ENCODE data around the gene DPH3.

DPH3 gene

DNA sequence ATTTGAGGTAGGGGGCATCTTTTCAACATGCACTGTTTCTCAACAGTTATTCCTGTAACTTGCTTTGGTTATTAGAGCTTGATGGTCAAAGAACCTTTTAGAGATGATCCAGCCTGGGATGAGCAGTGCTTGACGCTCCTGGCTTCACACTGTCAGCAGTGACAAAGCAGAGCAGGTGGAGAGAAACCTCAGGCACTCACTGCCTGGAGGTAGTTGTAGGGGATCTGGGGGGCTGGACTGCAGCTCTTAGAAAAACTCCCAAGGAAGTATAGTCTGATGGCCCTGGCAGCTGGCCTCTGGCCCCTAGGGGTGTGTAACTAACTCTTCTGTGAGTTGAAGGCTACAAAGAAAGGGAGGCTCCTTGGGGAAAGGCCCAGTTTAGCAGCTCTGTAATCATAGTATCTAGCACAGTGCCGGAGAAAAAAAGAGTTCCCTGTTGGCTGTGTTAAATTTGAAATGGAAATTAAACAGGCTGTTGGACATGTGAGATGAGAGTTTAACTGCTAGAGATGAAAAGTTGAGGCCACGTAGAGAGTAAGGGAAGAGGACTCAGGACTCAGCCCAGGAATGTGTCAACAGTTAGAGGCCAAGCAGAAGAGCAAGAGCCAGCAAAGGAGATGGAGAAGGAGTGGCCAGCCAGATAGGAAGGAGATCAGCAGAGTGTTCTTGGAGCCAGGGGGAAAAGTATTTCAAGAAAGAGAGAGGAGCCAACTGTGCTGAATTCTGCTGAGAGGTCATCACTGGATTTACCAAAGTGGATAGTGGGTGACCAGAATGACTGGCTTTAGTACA lies 14.5 kb upstream of the DPH3 start:
- ChIA-PET POLR2A (no interaction called here), CTCF (interaction anchor here (1.2 to 10.9 kb wide), 4 partner anchors 11 to 275 kb away, joined by 4 to 81 read pairs (median 24); partner anchors contain the start of genes DPH3 and OXNAD1)
- DNase-seq (ENCODE audit: low read depth, low spot score), result no peak
- no peak for TF ChIP-seq CTCF (IDR thresholded peaks at IDR 0.05; ENCODE audit: insufficient read depth, low read length, missing control alignments)
- no peak overlapping the region for H3K4me3 ChIP-seq (ENCODE audit: low read depth, low read length)

DNA sequence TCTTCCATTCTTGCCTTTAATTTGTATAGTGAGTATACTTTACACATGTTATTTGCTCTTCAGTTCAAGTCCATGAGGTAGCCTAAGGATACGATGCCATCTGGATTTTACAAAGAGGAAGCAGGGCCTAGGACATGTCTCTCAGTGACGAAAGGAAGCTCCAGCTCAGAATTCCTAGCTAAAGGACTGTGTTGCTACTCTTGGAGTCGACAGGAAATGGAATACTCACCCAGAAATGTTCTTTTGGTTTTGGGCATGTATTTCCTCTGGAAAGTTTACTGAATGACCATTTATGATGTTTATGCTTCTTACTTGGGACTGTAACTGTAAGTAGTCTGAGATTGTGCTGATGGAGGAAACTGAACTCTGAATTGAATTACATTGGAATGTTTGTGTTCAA lies 12.7 kb upstream of the DPH3 start:
- no peak for DNase-seq (ENCODE audit: low read depth, low spot score)
- no peak for TF ChIP-seq CTCF (IDR thresholded peaks at IDR 0.05; ENCODE audit: insufficient read depth, low read length, missing control alignments)
- CTCF ChIA-PET, result interaction anchor here (1.5 to 10.9 kb wide), 5 partner anchors 10 to 273 kb away, joined by 5 to 81 read pairs (median 13); partner anchors contain the start of genes DPH3 and OXNAD1
- H3K4me3 ChIP-seq (ENCODE audit: low read depth, low read length), result no peak overlapping the region
- POLR2A ChIA-PET, result no interaction called here

- H3K4me3 ChIP-seq (ENCODE audit: low read depth, low read length), result no peak overlapping the region
- TF ChIP-seq CTCF (IDR thresholded peaks at IDR 0.05; ENCODE audit: insufficient read depth, low read length, missing control alignments), result no peak
- ChIA-PET CTCF (interaction anchor here (1.0 to 1.9 kb wide), 4 partner anchors 8 to 277 kb away, joined by 3 to 9 read pairs (median 4); partner anchors contain the start of gene OXNAD1), POLR2A (no interaction called here)
- DNase-seq (ENCODE audit: low read depth, low spot score), result no peak
Measured at GRCh38 chr3:16273867-16274266, 9.1 kb upstream of the DPH3 start.

DNA sequence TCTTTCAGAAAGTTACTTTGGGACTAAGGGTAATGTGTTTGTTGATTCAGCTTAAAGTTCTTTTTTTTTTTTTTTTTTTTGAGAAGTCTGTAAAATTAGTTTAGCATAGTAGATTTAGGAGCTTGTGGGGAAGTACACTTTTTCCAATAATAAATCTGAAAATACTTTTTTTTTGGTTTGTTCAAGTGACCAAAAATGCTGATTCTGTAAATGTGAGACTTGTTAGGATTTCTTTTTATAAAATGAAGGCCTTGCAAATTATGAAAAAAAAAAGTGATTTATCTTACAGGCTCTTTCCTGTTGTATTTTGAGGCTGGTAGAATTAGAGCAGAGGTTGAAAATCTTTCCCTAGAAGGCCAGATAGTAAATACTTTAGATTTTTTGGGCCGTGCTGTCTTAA lies 7.8 kb upstream of the DPH3 start:
- ChIA-PET POLR2A (no interaction called here), CTCF (interaction anchor here (0.7 to 2.4 kb wide), 6 partner anchors 16 to 315 kb away, joined by 3 to 8 read pairs (median 5); no protein-coding TSS in a partner anchor)
- no peak for TF ChIP-seq CTCF (IDR thresholded peaks at IDR 0.05; ENCODE audit: insufficient read depth, low read length, missing control alignments)
- no peak for DNase-seq (ENCODE audit: low read depth, low spot score)
- no peak overlapping the region for H3K4me3 ChIP-seq (ENCODE audit: low read depth, low read length)

DNA sequence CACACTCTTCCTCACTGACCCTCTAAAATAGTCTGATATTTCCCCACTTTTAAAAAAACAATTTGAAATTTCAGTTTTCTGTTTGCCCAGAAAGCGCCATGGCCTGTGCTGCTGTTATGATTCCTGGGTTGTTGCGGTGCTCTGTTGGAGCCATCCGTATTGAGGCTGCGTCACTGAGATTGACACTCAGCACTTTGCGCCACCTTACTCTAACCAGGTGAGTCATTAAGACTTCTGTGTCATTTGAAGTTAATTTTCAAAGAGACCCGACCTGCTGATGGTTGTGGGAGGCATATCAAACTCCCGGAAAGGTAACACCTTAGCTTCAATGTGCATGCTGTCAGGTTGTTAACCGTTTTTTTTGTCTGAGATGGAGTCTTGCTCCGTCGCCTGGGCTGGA lies 6.1 kb upstream of the DPH3 start:
- no peak for TF ChIP-seq CTCF (IDR thresholded peaks at IDR 0.05; ENCODE audit: insufficient read depth, low read length, missing control alignments)
- ChIA-PET POLR2A (no interaction called here), CTCF (interaction anchor here (0.6 to 7.7 kb wide), 7 partner anchors 11 to 447 kb away, joined by 3 to 135 read pairs (median 50); no protein-coding TSS in a partner anchor)

DNA sequence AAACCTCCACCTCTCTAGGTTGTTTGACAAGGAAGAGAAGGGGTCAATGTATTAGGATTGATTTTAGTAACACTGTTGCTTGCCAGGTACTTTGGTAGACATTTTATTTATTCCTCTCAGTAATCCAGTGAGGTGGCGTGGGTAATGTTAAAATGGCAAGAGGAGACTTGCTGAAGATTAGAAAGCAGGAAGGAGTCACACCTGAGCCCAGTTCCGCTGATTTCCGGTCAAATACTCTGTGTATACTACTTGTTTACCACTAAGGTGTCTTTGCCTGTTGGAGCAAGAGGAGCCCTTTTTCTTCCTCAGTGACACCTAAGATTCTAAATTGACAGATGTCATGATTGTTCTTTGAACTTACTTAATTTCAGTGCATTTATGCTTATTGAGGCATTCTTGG lies 2.0 kb upstream of the DPH3 start:
- CTCF ChIA-PET, result interaction anchor here (2.1 to 7.7 kb wide), 9 partner anchors 8 to 290 kb away, joined by 5 to 135 read pairs (median 12); no protein-coding TSS in a partner anchor
- POLR2A ChIA-PET, result no interaction called here
- TF ChIP-seq CTCF (IDR thresholded peaks at IDR 0.05; ENCODE audit: insufficient read depth, low read length, missing control alignments), result no peak
- DNase-seq (ENCODE audit: low read depth, low spot score), result no peak
- no peak overlapping the region for H3K4me3 ChIP-seq (ENCODE audit: low read depth, low read length)

More for the DNA sequence above, 6.1 kb upstream of the DPH3 start:
- no peak overlapping the region for H3K4me3 ChIP-seq (ENCODE audit: low read depth, low read length)
- DNase-seq (ENCODE audit: low read depth, low spot score), result no peak
